WTC11 (cell line): ENCODE measurements around the gene ATP2A3. TPM values are rescaled to one million over a fixed set of nuclear protein-coding genes. Genes with fewer than 3 reads are reported as not detected.

ENCODE experiments used
- ATAC-seq: fragments of 200-7000 bp; cut with Tn5 transposase; 2 replicates; pipeline ENCODE4 v1.10.0; 2021; ENCODE audit warnings: mild to moderate bottlenecking, moderate library complexity
- CTCF ChIA-PET: fragments of 300-600 bp; sonication (Branson Sonifier 250); formaldehyde crosslinking; loops from one replicate; lab custom pipeline; 2021; ENCODE audit warnings: antibody characterized with exemption; lab: Charles Lee
- POLR2A ChIA-PET: fragments of 350-600 bp; sonication (Branson Sonifier 250); formaldehyde crosslinking; loops from one replicate; lab custom pipeline; 2021; ENCODE audit warnings: antibody characterized with exemption; lab: Charles Lee
- DNase-seq: peaks from one replicate; pipeline ENCODE4 v3.0.0; 2021; ENCODE audit warnings: low spot score
- H3K27ac Mint-ChIP-seq: 2 replicates; pipeline ENCODE4 v1.8.0; 2021; ENCODE audit warnings: mixed read lengths
- H3K27me3 Mint-ChIP-seq: 2 replicates; pipeline ENCODE4 v1.8.0; 2021; ENCODE audit warnings: low read depth, mild to moderate bottlenecking, moderate library complexity, mixed read lengths
- H3K36me3 Mint-ChIP-seq: 2 replicates; pipeline ENCODE4 v1.8.0; 2021; ENCODE audit warnings: mixed read lengths
- H3K4me1 Mint-ChIP-seq: 2 replicates; pipeline ENCODE4 v1.8.0; 2022; ENCODE audit warnings: mixed read lengths
- H3K4me3 Mint-ChIP-seq: 2 replicates; pipeline ENCODE4 v1.8.0; 2021; ENCODE audit warnings: mild to moderate bottlenecking, moderate library complexity, mixed read lengths
- H3K9me3 Mint-ChIP-seq: 2 replicates; pipeline ENCODE4 v1.8.0; 2021; ENCODE audit warnings: mixed read lengths
- CREM ChIP-seq: sonication (generic); formaldehyde crosslinking; IDR thresholded peaks from 2 replicates; pipeline ENCODE4 v1.8.1; 2022; ENCODE audit warnings: mild to moderate bottlenecking, missing genetic modification reagents, moderate library complexity
- ETV6 ChIP-seq: sonication (generic); formaldehyde crosslinking; IDR thresholded peaks from 2 replicates; pipeline ENCODE4 v1.8.1; 2022; ENCODE audit warnings: mild to moderate bottlenecking, missing genetic modification reagents
- FOXJ3 ChIP-seq: sonication (generic); formaldehyde crosslinking; IDR thresholded peaks from 2 replicates; pipeline ENCODE4 v1.9.0; 2021; ENCODE audit warnings: missing genetic modification reagents, mild to moderate bottlenecking, borderline replicate concordance
- GTF2I ChIP-seq: fragments of 250-450 bp; sonication (Bioruptor Pico); conservative IDR thresholded peaks from 2 replicates; pipeline ENCODE4 v1.4.0; 2021; ENCODE audit warnings: mild to moderate bottlenecking
- HMGA2 ChIP-seq: fragments of 250-450 bp; sonication (Bioruptor Pico); IDR thresholded peaks from 2 replicates; pipeline ENCODE4 v1.4.0; 2021; ENCODE audit warnings: mild to moderate bottlenecking, moderate library complexity
- IRF2 ChIP-seq: sonication (generic); formaldehyde crosslinking; IDR thresholded peaks from 2 replicates; pipeline ENCODE4 v1.8.0; 2022; ENCODE audit warnings: low read depth, missing genetic modification reagents, borderline replicate concordance
- TEAD1 ChIP-seq: sonication (generic); formaldehyde crosslinking; IDR thresholded peaks from 2 replicates; pipeline ENCODE4 v1.8.0; 2022; ENCODE audit warnings: mild to moderate bottlenecking, missing genetic modification reagents
- ZNF396 ChIP-seq: fragments of 250-450 bp; sonication (Bioruptor Pico); IDR thresholded peaks from 2 replicates; pipeline ENCODE4 v1.8.0; 2021; ENCODE audit warnings: mild to moderate bottlenecking, moderate library complexity, borderline replicate concordance
- total RNA-seq: library from RNA; stranded (reverse); gene quantifications from 3 replicates; pipeline ENCODE4 v1.2.3, GENCODE V29; 2021
- TF ChIP-seq, protein P1 (sequence below): sonication (generic); formaldehyde crosslinking; IDR thresholded peaks from 2 replicates; pipeline ENCODE4 v1.8.1; 2022; ENCODE audit warnings: mild to moderate bottlenecking, moderate library complexity, missing genetic modification reagents
- TF ChIP-seq, protein P2 (sequence below): sonication (generic); formaldehyde crosslinking; IDR thresholded peaks from 2 replicates; pipeline ENCODE4 v1.8.1; 2023; ENCODE audit warnings: mild to moderate bottlenecking, missing genetic modification reagents
- TF ChIP-seq, protein P3 (sequence below): sonication (generic); formaldehyde crosslinking; IDR thresholded peaks from 2 replicates; pipeline ENCODE4 v1.8.0; 2023; ENCODE audit warnings: missing genetic modification reagents, mild to moderate bottlenecking, borderline replicate concordance
- TF ChIP-seq, protein P4 (sequence below): sonication (generic); formaldehyde crosslinking; IDR thresholded peaks from 2 replicates; pipeline ENCODE4 v1.8.1; 2022; ENCODE audit warnings: low read depth, mild to moderate bottlenecking, moderate library complexity, missing genetic modification reagents, borderline replicate concordance

Gene ATP2A3
- total RNA-seq, 1 experiment from 2014 or later = 37.8 TPM

DNA sequence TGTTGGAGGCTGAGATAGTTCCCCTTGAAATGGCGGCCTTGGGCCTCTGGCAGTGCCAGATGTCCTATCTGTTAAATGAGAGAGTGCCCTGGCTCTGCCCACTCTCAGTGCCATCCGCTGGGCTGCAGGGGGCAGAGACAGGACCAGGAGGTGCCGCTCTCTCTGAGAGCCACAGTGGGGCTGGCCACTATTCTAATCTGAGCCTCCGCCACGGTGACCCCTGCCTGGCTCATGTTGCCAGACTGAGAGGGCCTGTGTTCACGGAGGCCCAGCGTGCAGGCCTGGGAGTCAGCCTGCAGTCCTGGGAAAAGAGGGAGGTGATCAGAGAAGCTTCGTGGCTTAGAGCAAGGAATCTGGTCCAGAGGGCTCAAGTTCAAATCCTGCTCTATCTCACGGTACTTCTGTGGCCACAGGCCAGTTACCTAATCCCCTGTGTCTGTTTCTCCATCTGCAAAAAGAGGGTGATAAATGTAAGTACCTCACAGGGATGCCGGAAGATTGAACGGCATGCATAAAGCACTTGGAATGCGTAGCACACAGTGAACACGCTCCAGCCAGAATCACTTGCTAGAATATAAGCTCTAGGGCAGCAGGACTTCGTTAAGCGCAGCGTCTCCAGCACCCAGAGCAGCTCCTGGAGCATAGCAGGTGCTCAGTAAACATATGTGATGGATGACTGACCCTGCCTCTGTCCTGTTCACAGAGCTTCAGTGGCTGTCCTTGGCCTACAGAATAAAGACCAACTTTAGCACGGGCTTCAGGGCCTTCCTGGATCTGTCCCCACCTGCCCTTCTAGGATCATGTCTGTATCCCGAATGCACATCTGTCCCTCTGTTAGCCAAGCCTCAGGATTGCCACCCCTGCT lies 6.3 kb downstream of the ATP2A3 start:
- no peaks in the 10 kb centered on the region for H3K9me3 Mint-ChIP-seq
- peaks cover 7% of the 10 kb centered on the region for H3K27me3 Mint-ChIP-seq
- H3K4me1 Mint-ChIP-seq = peaks cover 68% of the 10 kb centered on the region
- H3K36me3 Mint-ChIP-seq = no peaks in the 10 kb centered on the region
- ATAC-seq = no peak
- H3K27ac Mint-ChIP-seq = peak overlapping the region; percentile 68; the same call in 1 of the 2 replicates
- no peak overlapping the region for H3K4me3 Mint-ChIP-seq
- POLR2A ChIA-PET = interaction anchor here (1.8 kb wide), 1 partner anchor 8 kb away, joined by 5 read pairs; no protein-coding TSS in a partner anchor
- no peak for TF ChIP-seq TEAD1 (CRISPR knock-in tag)
- TF ChIP-seq HMGA2 (CRISPR knock-in tag) = no peak
- TF ChIP-seq ZNF396 (CRISPR knock-in tag) = no peak
- TF ChIP-seq ETV6 (CRISPR knock-in tag) = no peak
- TF ChIP-seq, all 79 proteins: peak for 0
- no peak for DNase-seq
- CTCF ChIA-PET = interaction anchor here (1.7 to 1.8 kb wide), 3 partner anchors 7 to 220 kb away, joined by 5 to 13 read pairs (median 6); no protein-coding TSS in a partner anchor

DNA sequence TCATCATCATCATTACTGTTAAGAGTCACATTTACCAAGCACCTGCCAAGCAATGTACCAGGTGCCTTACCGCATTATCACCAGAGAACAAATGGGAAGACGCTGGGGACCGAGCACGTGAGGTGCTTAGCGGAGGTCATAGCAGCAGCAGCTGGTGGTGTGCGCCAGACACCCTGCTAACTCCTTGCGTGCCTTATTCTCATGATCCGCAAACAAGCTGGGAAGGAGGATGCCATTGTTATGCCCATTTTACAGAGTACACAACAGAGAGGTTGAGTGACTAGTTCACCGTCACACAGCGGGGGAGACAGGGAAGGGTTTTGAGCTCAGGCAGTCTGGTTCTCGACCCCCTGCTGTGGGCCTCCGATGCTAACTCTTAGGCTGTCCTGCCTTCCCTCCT lies 7.3 kb downstream of the ATP2A3 start:
- CTCF ChIA-PET = interaction anchor here (0.7 to 1.9 kb wide), 10 partner anchors 8 to 219 kb away, joined by 3 to 13 read pairs (median 5); no protein-coding TSS in a partner anchor
- POLR2A ChIA-PET = interaction anchor here (1.3 to 1.8 kb wide), 2 partner anchors 9 to 17 kb away, joined by 4 to 5 read pairs; no protein-coding TSS in a partner anchor

More for the DNA sequence above, 7.3 kb downstream of the ATP2A3 start:
- peaks cover 58% of the 10 kb centered on the region for H3K4me1 Mint-ChIP-seq
- H3K4me3 Mint-ChIP-seq = 0 out of 2 replicates have a peak overlapping the region, but pooled peaks have one; percentile 29
- DNase-seq (no peak), ATAC-seq (no peak; the same call in 1 of the 2 replicates)
- TF ChIP-seq, protein P1, sequence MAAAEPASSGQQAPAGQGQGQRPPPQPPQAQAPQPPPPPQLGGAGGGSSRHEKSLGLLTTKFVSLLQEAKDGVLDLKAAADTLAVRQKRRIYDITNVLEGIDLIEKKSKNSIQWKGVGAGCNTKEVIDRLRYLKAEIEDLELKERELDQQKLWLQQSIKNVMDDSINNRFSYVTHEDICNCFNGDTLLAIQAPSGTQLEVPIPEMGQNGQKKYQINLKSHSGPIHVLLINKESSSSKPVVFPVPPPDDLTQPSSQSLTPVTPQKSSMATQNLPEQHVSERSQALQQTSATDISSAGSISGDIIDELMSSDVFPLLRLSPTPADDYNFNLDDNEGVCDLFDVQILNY (CRISPR knock-in tag) = no peak
- TF ChIP-seq GTF2I = peak; percentile 81
- TF ChIP-seq, protein P2, sequence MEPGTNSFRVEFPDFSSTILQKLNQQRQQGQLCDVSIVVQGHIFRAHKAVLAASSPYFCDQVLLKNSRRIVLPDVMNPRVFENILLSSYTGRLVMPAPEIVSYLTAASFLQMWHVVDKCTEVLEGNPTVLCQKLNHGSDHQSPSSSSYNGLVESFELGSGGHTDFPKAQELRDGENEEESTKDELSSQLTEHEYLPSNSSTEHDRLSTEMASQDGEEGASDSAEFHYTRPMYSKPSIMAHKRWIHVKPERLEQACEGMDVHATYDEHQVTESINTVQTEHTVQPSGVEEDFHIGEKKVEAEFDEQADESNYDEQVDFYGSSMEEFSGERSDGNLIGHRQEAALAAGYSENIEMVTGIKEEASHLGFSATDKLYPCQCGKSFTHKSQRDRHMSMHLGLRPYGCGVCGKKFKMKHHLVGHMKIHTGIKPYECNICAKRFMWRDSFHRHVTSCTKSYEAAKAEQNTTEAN (CRISPR knock-in tag) = no peak
- no peak for TF ChIP-seq CREM (CRISPR knock-in tag)
- TF ChIP-seq, protein P3, sequence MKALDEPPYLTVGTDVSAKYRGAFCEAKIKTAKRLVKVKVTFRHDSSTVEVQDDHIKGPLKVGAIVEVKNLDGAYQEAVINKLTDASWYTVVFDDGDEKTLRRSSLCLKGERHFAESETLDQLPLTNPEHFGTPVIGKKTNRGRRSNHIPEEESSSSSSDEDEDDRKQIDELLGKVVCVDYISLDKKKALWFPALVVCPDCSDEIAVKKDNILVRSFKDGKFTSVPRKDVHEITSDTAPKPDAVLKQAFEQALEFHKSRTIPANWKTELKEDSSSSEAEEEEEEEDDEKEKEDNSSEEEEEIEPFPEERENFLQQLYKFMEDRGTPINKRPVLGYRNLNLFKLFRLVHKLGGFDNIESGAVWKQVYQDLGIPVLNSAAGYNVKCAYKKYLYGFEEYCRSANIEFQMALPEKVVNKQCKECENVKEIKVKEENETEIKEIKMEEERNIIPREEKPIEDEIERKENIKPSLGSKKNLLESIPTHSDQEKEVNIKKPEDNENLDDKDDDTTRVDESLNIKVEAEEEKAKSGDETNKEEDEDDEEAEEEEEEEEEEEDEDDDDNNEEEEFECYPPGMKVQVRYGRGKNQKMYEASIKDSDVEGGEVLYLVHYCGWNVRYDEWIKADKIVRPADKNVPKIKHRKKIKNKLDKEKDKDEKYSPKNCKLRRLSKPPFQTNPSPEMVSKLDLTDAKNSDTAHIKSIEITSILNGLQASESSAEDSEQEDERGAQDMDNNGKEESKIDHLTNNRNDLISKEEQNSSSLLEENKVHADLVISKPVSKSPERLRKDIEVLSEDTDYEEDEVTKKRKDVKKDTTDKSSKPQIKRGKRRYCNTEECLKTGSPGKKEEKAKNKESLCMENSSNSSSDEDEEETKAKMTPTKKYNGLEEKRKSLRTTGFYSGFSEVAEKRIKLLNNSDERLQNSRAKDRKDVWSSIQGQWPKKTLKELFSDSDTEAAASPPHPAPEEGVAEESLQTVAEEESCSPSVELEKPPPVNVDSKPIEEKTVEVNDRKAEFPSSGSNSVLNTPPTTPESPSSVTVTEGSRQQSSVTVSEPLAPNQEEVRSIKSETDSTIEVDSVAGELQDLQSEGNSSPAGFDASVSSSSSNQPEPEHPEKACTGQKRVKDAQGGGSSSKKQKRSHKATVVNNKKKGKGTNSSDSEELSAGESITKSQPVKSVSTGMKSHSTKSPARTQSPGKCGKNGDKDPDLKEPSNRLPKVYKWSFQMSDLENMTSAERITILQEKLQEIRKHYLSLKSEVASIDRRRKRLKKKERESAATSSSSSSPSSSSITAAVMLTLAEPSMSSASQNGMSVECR (CRISPR knock-in tag) = no peak
- TF ChIP-seq FOXJ3 (CRISPR knock-in tag) = no peak
- TF ChIP-seq, protein P4, sequence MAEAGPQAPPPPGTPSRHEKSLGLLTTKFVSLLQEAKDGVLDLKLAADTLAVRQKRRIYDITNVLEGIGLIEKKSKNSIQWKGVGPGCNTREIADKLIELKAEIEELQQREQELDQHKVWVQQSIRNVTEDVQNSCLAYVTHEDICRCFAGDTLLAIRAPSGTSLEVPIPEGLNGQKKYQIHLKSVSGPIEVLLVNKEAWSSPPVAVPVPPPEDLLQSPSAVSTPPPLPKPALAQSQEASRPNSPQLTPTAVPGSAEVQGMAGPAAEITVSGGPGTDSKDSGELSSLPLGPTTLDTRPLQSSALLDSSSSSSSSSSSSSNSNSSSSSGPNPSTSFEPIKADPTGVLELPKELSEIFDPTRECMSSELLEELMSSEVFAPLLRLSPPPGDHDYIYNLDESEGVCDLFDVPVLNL = no peak
- no peak for TF ChIP-seq IRF2 (CRISPR knock-in tag)
- H3K36me3 Mint-ChIP-seq = no peaks in the 10 kb centered on the region
- no peaks in the 10 kb centered on the region for H3K9me3 Mint-ChIP-seq
- peak overlapping the region; percentile 84 for H3K27ac Mint-ChIP-seq
- no peaks in the 10 kb centered on the region for H3K27me3 Mint-ChIP-seq
